Measurements from ENCODE around the gene ZNF593. TPM values are rescaled to one million over a fixed set of nuclear protein-coding genes. Genes with fewer than 3 reads are reported as not detected.
A peak's percentile ranks its signal among the peaks of the same experiment; 100 is the strongest.

ZNF593 gene
- total and polyA plus RNA-seq, 2 donors: 6.8 to 60.4 TPM

DNA sequence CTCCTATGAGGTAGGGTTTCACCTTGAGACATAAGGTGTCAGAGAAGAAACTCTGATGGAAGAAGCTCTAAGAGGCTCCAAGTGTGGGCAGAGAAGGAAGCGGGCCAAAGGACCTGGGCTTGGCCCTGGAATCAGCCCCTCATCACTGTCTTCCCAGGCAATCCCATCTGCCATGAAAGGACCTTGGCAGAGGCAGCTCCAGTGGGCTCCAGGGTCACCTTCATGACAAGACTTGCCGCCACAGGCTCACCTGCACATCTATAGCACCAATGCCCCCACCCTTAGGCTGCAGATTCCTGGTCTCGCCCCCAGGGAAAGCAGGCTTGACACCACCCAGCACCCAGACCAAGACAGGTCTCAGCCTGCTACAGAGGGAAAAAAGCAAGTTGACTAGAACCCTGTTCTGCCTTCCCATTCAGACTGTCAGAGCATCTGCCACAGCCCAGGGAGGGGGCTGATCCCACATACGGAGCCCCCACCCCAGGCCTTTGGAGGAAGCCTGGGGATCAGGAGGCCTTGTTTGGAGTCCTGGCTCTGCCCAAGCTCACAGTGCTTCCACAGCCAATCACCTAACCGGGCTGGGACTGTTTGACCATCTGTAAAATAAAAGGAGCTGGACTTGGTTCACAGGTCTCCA lies 11.3 kb upstream of the ZNF593 start:
- no peak overlapping the region for H3K27ac ChIP-seq (ENCODE audit: low read depth)
- H3K36me3 ChIP-seq (ENCODE audit: insufficient read depth): no peaks in the 10 kb centered on the region
- DNase-seq (ENCODE audit: extremely low spot score): no peak
- no peaks in the 10 kb centered on the region for H3K4me1 ChIP-seq (ENCODE audit: insufficient read depth)
- WGBS: 77% methylated on average over 5 of the region's 5 CpGs
- H3K4me3 ChIP-seq (ENCODE audit: low read depth, low read length): no peak overlapping the region

- DNase-seq (ENCODE audit: extremely low spot score): no peak
- Histone ChIP-seq H3K4me1 (ENCODE audit: insufficient read depth) (no peaks in the 10 kb centered on the region), H3K36me3 (ENCODE audit: insufficient read depth) (no peaks in the 10 kb centered on the region), H3K4me3 (ENCODE audit: low read depth, low read length) (peak within 1 kb of the TSS; percentile 24), H3K27ac (ENCODE audit: low read depth) (no peak within 1 kb of the TSS)
- WGBS: 51% methylated on average over 6 of the region's 6 CpGs
These were observed 10.6 kb upstream of the ZNF593 start, which contains the start of gene FAM110D for GRCh38 chr1:26158908-26159742. Gene FAM110D, plus strand, starts transcription at chr1:26159079. Its CDS starts 2,213 bp downstream, at chr1:26161292.

DNA sequence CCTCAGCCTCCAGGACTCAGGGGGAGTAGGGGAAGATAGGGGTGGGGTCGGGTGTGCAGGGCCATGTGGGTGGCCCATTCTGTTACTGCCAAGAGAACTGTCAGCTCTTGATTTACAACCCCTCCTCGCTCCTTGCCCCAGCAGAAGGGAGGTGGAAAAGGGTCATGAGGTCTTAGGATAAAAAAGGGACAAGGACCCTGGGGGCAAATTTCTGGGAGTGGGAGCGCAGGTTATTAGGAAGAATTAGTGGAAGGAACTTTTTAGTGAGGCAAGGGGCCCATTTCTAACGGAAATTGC lies 10.0 kb upstream of the ZNF593 start:
- H3K27ac ChIP-seq (ENCODE audit: low read depth): no peak overlapping the region
- DNase-seq (ENCODE audit: extremely low spot score): no peak
- no peaks in the 10 kb centered on the region for H3K4me1 ChIP-seq (ENCODE audit: insufficient read depth)
- 65% methylated on average over 4 of the region's 4 CpGs for WGBS
- peak overlapping the region; percentile 24 for H3K4me3 ChIP-seq (ENCODE audit: low read depth, low read length)
- no peaks in the 10 kb centered on the region for H3K36me3 ChIP-seq (ENCODE audit: insufficient read depth)

- Histone ChIP-seq H3K4me1 (ENCODE audit: insufficient read depth) (no peaks in the 10 kb centered on the region), H3K4me3 (ENCODE audit: low read depth, low read length) (peak overlapping the region; percentile 44), H3K27ac (ENCODE audit: low read depth) (no peak overlapping the region), H3K36me3 (ENCODE audit: insufficient read depth) (no peaks in the 10 kb centered on the region)
- 49% methylated on average over 18 of the region's 18 CpGs for WGBS
- DNase-seq (ENCODE audit: extremely low spot score): no peak
These were observed 8.9 kb upstream of the ZNF593 start for GRCh38 chr1:26160527-26161414.

- no peaks in the 10 kb centered on the region for H3K4me1 ChIP-seq (ENCODE audit: insufficient read depth)
- 1% methylated on average over 98 of the region's 98 CpGs for WGBS
- no peaks in the 10 kb centered on the region for H3K36me3 ChIP-seq (ENCODE audit: insufficient read depth)
- DNase-seq (ENCODE audit: extremely low spot score): no peak
- H3K27ac ChIP-seq (ENCODE audit: low read depth): no peak overlapping the region
- H3K4me3 ChIP-seq (ENCODE audit: low read depth, low read length): peak overlapping the region; percentile 44
These were observed 8.1 kb upstream of the ZNF593 start for GRCh38 chr1:26161415-26162219.

DNA sequence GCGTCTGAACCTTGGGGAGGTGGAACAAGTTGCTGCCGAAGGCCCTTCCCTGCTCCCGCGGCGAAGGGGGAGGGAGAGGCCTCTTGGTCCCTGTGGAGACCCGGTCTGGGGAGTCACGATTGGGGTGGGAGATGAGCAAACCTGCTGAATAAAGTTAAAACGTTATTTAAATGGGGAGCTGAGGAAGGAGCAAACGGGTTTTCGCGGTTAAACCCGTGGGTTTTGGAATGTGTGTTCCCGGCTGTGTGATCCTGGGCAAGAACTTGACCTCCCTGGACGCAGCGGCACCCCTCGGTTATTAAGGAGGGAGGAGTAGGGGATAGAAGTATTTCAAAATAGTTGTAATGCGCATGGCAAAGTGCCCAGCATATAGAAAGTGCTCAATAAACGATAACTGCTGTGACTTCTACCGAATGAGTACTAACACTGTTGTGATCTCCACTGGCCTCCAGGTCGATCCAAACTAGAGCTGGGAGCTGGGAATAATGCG lies 7.4 kb upstream of the ZNF593 start:
- 35% methylated on average over 21 of the region's 21 CpGs for WGBS
- Histone ChIP-seq H3K36me3 (ENCODE audit: insufficient read depth) (no peaks in the 10 kb centered on the region), H3K4me3 (ENCODE audit: low read depth, low read length) (peak overlapping the region; percentile 44), H3K27ac (ENCODE audit: low read depth) (no peak overlapping the region), H3K4me1 (ENCODE audit: insufficient read depth) (no peaks in the 10 kb centered on the region)
- no peak for DNase-seq (ENCODE audit: extremely low spot score)

- DNase-seq (ENCODE audit: extremely low spot score): no peak
- H3K4me3 ChIP-seq (ENCODE audit: low read depth, low read length): no peak overlapping the region
- no peaks in the 10 kb centered on the region for H3K4me1 ChIP-seq (ENCODE audit: insufficient read depth)
- WGBS: 55% methylated on average over 9 of the region's 9 CpGs
- no peak overlapping the region for H3K27ac ChIP-seq (ENCODE audit: low read depth)
- no peaks in the 10 kb centered on the region for H3K36me3 ChIP-seq (ENCODE audit: insufficient read depth)
These were observed 6.0 kb upstream of the ZNF593 start for GRCh38 chr1:26163684-26164035.

GRCh38 chr1:26164036-26164860 lies 5.5 kb upstream of the ZNF593 start:
- 8% methylated on average over 72 of the region's 72 CpGs for WGBS
- H3K27ac ChIP-seq (ENCODE audit: low read depth): no peak overlapping the region
- H3K4me1 ChIP-seq (ENCODE audit: insufficient read depth): no peaks in the 10 kb centered on the region
- H3K36me3 ChIP-seq (ENCODE audit: insufficient read depth): no peaks in the 10 kb centered on the region
- H3K4me3 ChIP-seq (ENCODE audit: low read depth, low read length): peak overlapping the region; percentile 29
- no peak for DNase-seq (ENCODE audit: extremely low spot score)

DNA sequence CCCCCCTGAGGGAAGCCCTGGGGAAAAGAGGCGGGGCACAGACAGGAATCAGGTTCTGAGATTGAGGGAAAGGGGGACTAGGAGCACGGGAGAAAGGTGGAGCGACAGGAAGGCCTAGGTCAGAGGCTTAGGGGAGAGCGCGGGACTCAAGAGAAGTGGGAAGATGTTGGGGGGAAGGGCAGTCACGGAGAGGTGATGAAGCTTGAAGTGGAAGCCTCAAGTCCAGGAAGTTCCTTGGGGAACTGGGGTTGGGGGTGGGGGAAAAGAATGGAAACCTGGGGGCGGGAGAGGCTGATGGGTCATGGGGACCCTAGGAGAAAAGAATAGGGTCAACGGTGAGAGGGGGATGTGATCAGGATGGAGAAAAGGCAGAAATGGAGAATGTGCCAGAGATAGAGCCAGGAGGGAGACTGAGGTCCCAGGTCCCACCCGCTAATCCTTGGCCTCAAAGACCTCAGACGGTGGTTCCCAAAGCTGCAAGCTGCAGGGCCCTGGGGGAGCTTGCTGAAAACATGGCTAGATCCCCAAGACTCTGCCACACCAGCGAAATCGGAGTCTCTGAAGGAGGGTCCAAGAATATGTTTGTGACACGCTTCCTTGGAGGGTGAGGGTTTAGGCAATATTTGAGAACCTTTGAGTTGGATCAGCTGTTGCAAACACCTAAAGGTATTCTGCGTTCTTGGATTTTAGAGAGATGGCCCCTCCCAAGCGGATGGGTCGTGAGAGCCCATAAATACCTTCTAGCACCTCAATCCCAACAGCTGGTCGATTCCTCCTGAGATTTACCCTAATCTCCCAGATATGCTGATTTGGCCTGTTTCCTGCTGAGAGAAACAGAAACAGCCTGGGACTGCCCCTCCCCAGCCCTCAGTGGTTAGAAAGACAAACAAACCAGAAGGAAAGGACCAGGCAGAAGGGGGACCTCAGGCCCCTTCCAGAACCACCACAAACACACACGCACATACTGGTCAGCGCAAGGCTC lies 4.6 kb upstream of the ZNF593 start:
- WGBS: 57% methylated on average over 19 of the region's 19 CpGs
- Histone ChIP-seq H3K27ac (ENCODE audit: low read depth) (no peak overlapping the region), H3K4me3 (ENCODE audit: low read depth, low read length) (no peak overlapping the region), H3K4me1 (ENCODE audit: insufficient read depth) (no peaks in the 10 kb centered on the region), H3K36me3 (ENCODE audit: insufficient read depth) (no peaks in the 10 kb centered on the region)
- DNase-seq (ENCODE audit: extremely low spot score): no peak

GRCh38 chr1:26166719-26167281 lies 2.9 kb upstream of the ZNF593 start:
- DNase-seq (ENCODE audit: extremely low spot score): no peak
- Histone ChIP-seq H3K36me3 (ENCODE audit: insufficient read depth) (no peaks in the 10 kb centered on the region), H3K4me3 (ENCODE audit: low read depth, low read length) (no peak overlapping the region), H3K4me1 (ENCODE audit: insufficient read depth) (no peaks in the 10 kb centered on the region), H3K27ac (ENCODE audit: low read depth) (no peak overlapping the region)
- WGBS: 85% methylated on average over 4 of the region's 4 CpGs

- peak within 1 kb of the TSS; percentile 58 for H3K4me3 ChIP-seq (ENCODE audit: low read depth, low read length)
- no peaks in the 10 kb centered on the region for H3K4me1 ChIP-seq (ENCODE audit: insufficient read depth)
- H3K36me3 ChIP-seq (ENCODE audit: insufficient read depth): no peaks in the 10 kb centered on the region
- WGBS: 60% methylated on average over 5 of the region's 5 CpGs
- H3K27ac ChIP-seq (ENCODE audit: low read depth): no peak within 1 kb of the TSS
- no peak for DNase-seq (ENCODE audit: extremely low spot score)
These were observed 1.1 kb upstream of the ZNF593 start, which contains the start of gene C1orf232 for GRCh38 chr1:26168410-26169197. Gene C1orf232, minus strand, starts transcription at chr1:26168963. Its CDS starts 464 bp downstream, at chr1:26168499.

Measured in urinary bladder (tissue), 4 donors.